SK-N-MC (cell line): ENCODE results near the gene CEACAM21.

Experiments used
- DNase-seq: peaks from one replicate; pipeline ENCODE4 v3.0.0-alpha.2; 2011; ENCODE audit warnings: low read depth, low spot score
- H3K27ac ChIP-seq: fragments of 200-600 bp; sonication (generic); 2 replicates; pipeline ENCODE4 v1.5.1; 2016; ENCODE audit warnings: mixed run types
- H3K36me3 ChIP-seq: fragments of 200-600 bp; sonication (generic); 2 replicates; pipeline ENCODE4 v1.6.1; 2017; ENCODE audit warnings: antibody characterized with exemption, low read length, mixed read lengths; ENCODE audit not compliant: insufficient read depth
- H3K4me3 ChIP-seq: fragments of 200-600 bp; sonication (generic); 2 replicates; pipeline ENCODE4 v1.5.1; 2016
- H3K9ac ChIP-seq: fragments of 200-600 bp; sonication (generic); 2 replicates; pipeline ENCODE4 v1.8.0; 2017; ENCODE audit warnings: mixed run types, mixed read lengths; ENCODE audit not compliant: insufficient read length
- H3K9me3 ChIP-seq: fragments of 200-600 bp; sonication (generic); 2 replicates; pipeline ENCODE4 v1.6.1; 2017; ENCODE audit warnings: low read depth, mild to moderate bottlenecking, antibody characterized with exemption, low read length, moderate library complexity, mixed read lengths
- EZH2 ChIP-seq: fragments of 200-600 bp; sonication (generic); IDR thresholded peaks from one replicate; pipeline ENCODE4 v1.6.1; 2017; ENCODE audit warnings: antibody characterized with exemption
- FOXP2 ChIP-seq: optimal IDR thresholded peaks from 2 replicates; pipeline ENCODE3; 2011; ENCODE audit warnings: mild to moderate bottlenecking, moderate library complexity; ENCODE audit not compliant: insufficient read depth; ENCODE audit errors: extremely low read length, control extremely low read depth
- POLR2AphosphoS5 ChIP-seq: IDR thresholded peaks from 2 replicates; pipeline ENCODE4 v1.6.1; 2012; ENCODE audit warnings: mild to moderate bottlenecking, low read depth, low read length, borderline replicate concordance

Gene CEACAM21

DNA sequence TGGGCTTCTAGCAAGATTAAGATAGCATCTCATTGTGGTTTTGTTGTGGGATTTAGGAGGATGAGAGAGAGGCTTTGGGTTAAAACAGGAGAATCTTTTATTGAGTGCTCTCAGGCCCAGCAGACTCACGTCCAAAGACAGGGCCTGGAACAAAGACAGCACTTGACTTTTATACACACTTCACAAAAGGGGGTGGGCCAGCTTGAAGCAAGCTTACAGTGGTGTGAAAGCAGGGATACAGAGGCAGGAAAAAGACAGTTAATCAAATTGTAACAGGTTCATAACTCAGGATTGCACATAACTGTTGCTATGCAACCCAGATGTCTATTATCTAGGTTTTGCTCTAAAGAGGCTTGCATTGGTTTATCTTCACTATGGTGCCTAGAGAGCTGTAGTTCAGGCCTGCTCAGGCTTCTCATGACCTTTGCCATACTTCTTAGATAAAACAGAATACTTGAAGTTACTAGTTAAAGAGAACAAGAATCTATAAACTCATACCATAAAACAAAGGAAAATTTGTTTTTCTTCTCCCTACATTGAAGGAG lies 42.2 kb upstream of the CEACAM21 start:
- H3K9me3 ChIP-seq: no peaks in the 10 kb centered on the region
- H3K9ac ChIP-seq: no peak overlapping the region
- no peak for DNase-seq
- TF ChIP-seq EZH2 (no peak), FOXP2 (no peak), POLR2AphosphoS5 (no peak)
- H3K36me3 ChIP-seq: no peaks in the 10 kb centered on the region
- no peak overlapping the region for H3K27ac ChIP-seq
- no peak overlapping the region for H3K4me3 ChIP-seq

DNA sequence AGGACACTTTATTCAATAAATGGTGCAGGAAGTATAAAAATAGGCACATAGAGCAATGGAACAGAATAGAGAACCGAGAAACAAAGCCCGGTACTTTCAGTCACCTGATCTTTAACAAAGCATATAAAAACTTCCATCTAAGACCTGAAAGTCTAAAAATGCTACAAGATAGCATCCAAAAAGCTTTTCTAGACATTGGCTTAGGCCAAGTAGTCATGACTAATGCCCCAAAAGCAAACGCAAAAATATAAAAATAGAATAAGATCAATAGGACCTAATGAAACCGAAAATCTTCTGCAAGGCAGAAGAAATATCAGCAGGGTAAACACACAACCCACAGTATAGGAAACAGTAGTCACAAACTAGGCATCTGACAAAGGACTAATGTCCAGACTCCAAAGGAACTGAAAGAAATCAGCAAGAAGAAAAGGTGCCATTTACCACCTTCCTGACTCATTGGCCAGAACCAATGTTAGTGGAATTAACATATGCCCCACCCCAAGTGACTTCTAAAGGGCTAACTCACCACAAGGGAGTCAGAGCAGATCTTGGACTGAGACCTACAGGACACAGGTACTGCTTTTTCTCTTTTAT lies 40.8 kb upstream of the CEACAM21 start:
- H3K27ac ChIP-seq: no peak overlapping the region

DNA sequence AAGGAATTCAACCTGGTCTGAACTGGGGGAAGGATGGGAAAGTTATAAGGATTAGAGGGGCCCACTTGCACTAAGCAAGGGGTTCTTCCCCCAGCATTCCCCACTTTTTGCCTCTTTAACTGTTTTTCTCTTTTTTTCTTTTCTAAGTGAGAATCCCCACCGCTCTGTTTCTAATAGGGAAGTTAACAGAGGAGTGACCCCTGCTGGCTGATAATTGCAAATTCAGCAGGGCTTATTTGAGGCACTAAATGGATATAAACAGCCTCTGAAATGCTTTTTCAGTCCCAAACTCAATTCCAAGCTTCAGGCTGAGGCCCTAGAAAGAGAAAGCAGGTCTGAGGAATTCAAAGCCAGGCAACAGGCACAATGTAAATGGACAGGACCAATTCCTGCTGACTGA lies 38.2 kb upstream of the CEACAM21 start:
- no peak overlapping the region for H3K27ac ChIP-seq
- H3K4me3 ChIP-seq: no peak overlapping the region
- TF ChIP-seq POLR2AphosphoS5 (no peak), FOXP2 (no peak), EZH2 (no peak)
- no peak for DNase-seq
- no peaks in the 10 kb centered on the region for H3K36me3 ChIP-seq
- no peaks in the 10 kb centered on the region for H3K9me3 ChIP-seq
- H3K9ac ChIP-seq: no peak overlapping the region

More for the DNA sequence above, 40.8 kb upstream of the CEACAM21 start:
- no peaks in the 10 kb centered on the region for H3K36me3 ChIP-seq
- H3K9ac ChIP-seq: no peak overlapping the region
- no peaks in the 10 kb centered on the region for H3K9me3 ChIP-seq
- DNase-seq: no peak
- H3K4me3 ChIP-seq: no peak overlapping the region
- no peak for TF ChIP-seq EZH2
- no peak for TF ChIP-seq POLR2AphosphoS5
- TF ChIP-seq FOXP2: no peak

DNA sequence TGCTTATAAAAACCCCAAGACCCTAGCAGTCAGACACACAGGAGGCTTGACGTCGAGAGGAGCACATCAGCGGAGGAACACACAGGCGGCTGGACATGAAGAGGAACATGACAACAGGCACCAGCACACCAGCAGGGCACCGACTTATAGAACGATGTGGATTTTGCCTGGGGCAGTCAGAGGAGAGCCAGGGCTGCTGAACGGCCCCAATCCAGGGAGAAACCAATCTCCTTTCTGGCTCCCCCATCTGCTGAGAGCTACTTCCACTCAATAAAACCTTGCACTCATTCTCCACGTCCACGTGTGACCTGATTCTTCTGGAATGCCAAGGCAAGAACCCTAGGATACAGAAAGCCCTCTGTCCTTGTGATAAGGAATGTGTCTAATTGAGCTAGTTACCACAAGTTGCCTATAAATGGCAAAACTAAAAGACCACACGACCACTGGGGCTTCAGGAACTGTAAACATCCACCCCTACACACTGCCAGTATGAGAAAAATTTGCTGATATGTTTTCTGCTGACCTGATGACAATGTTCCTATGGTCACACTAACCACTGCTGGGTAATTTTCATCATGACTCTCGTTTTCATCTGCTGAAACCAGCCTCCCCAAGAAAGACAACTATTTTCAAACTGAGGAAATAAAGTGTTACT lies 35.8 kb upstream of the CEACAM21 start:
- TF ChIP-seq FOXP2 (no peak), EZH2 (no peak), POLR2AphosphoS5 (no peak)
- Histone ChIP-seq H3K27ac (no peak overlapping the region), H3K9ac (no peak overlapping the region), H3K9me3 (no peaks in the 10 kb centered on the region), H3K36me3 (no peaks in the 10 kb centered on the region), H3K4me3 (0 out of 2 replicates have a peak overlapping the region, but pooled peaks have one; percentile 1)
- DNase-seq: no peak

DNA sequence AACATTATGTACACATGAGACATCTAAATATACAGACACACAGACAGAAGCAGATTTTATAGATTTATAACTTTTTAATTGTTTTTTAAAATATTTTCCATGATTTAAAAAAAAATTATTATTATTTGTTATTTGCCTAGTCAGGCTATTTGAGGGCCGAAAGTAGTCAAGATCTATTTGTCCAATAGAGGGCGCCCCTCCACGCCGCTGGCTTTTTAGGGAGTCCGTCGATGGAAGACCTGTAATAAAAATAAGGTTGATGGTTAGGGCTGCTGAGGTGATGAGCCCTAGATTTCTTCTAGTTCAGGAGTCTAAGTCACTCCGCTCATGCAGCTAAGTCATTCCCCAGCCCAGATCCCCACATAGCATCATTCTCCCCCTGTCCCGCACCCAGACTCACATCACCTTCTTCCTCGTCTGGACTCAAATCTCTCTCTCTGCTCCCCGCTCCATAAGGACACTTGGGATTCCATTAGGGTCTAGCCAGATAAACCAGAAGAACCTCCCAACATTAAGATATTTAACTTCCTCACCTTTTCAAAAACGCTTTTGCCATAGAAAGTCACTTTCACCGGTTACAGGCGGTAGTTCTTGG lies 33.9 kb upstream of the CEACAM21 start:
- no peak overlapping the region for H3K4me3 ChIP-seq
- no peak overlapping the region for H3K9ac ChIP-seq
- DNase-seq: no peak
- no peaks in the 10 kb centered on the region for H3K36me3 ChIP-seq
- no peak overlapping the region for H3K27ac ChIP-seq
- TF ChIP-seq FOXP2 (no peak), POLR2AphosphoS5 (no peak), EZH2 (no peak)
- H3K9me3 ChIP-seq: no peaks in the 10 kb centered on the region

DNA sequence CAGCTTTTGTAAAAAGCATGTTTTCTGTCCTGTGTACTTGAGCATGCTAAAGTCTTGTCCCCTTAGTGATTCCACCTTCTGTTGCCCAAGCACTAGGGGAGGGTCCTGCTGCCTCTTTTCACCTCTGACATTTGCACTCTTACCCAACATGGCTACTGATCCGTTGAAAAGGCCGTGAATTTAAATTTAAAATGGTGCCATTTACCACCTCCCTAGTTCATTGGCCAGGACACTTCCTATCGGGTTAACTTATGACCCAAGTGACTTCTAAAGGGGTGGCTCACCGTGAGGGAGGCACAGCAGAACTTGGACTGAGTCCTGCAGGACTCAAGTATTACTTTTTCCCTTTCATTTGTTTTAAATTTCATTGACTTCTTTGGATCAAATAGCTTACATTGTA lies 33.3 kb upstream of the CEACAM21 start:
- Histone ChIP-seq H3K27ac (no peak overlapping the region), H3K4me3 (no peak overlapping the region), H3K9ac (no peak overlapping the region), H3K36me3 (no peaks in the 10 kb centered on the region), H3K9me3 (no peaks in the 10 kb centered on the region)
- DNase-seq: no peak
- TF ChIP-seq POLR2AphosphoS5: no peak
- no peak for TF ChIP-seq FOXP2
- TF ChIP-seq EZH2: no peak

DNA sequence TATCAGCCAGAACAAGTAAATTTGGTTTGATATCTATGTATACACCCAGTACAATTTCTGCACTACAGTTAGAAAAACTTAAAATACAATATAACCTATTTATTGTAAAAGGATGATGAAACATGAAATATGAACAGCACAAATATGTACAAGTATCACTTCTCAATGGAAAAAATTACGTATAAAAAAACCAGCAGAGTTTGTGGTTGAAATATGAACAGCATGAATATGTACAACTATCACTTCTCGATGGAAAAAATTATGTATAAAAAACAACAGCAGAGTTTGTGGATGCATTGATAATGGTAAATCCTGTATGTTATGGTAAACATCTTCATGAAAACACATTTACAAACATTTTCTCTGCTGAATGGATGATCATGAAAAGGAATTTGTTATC lies 32.4 kb upstream of the CEACAM21 start:
- H3K9ac ChIP-seq: no peak overlapping the region
- no peak for TF ChIP-seq EZH2
- TF ChIP-seq POLR2AphosphoS5: no peak
- no peak for TF ChIP-seq FOXP2
- H3K4me3 ChIP-seq: no peak overlapping the region
- H3K9me3 ChIP-seq: no peaks in the 10 kb centered on the region
- no peak for DNase-seq
- no peak overlapping the region for H3K27ac ChIP-seq
- no peaks in the 10 kb centered on the region for H3K36me3 ChIP-seq

DNA sequence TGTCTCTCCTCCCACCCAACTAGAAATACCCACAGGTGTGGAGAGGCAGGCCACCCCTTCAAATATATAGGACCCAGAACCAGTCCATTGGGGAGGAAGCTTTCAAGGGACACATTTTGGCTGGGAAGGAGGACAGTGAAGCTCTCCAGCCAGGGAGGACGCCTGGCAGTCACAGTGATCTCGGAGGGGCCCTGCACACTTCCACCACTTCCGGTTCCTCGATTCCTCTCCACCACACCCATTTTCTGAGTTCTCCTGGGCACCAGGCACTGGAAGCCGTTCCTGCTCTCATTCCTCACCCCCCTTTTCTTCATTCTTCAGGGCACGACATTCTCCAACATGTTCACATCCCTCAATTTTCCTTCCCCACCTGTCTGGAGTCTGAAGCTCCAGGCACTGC lies 30.4 kb upstream of the CEACAM21 start:
- no peaks in the 10 kb centered on the region for H3K36me3 ChIP-seq
- H3K4me3 ChIP-seq: no peak overlapping the region
- H3K27ac ChIP-seq: no peak overlapping the region
- no peak for TF ChIP-seq FOXP2
- no peak for TF ChIP-seq EZH2
- TF ChIP-seq POLR2AphosphoS5: no peak
- DNase-seq: no peak
- H3K9ac ChIP-seq: no peak overlapping the region
- H3K9me3 ChIP-seq: no peaks in the 10 kb centered on the region
